Endothelial cell (in vitro differentiated cells): ENCODE data around the gene ABLIM2. TPM values are rescaled to one million over a fixed set of nuclear protein-coding genes. Genes with fewer than 3 reads are reported as not detected.

Experiments used
- DNase-seq: peaks from one replicate; pipeline ENCODE4 v3.0.0; 2021; ENCODE audit warnings: low spot score
- H3K27ac Mint-ChIP-seq: one replicate; pipeline ENCODE4 v1.8.0; 2021; ENCODE audit warnings: mixed read lengths, inconsistent platforms; ENCODE audit not compliant: unreplicated experiment
- H3K27me3 Mint-ChIP-seq: one replicate; pipeline ENCODE4 v1.8.0; 2021; ENCODE audit warnings: mild to moderate bottlenecking, moderate library complexity, mixed read lengths, inconsistent platforms; ENCODE audit not compliant: unreplicated experiment
- H3K36me3 Mint-ChIP-seq: one replicate; pipeline ENCODE4 v1.8.0; 2021; ENCODE audit warnings: mild to moderate bottlenecking, low read depth, mixed read lengths, inconsistent platforms; ENCODE audit not compliant: unreplicated experiment
- H3K4me1 Mint-ChIP-seq: one replicate; pipeline ENCODE4 v1.8.0; 2021; ENCODE audit warnings: mild to moderate bottlenecking, mixed read lengths, inconsistent platforms; ENCODE audit not compliant: unreplicated experiment
- H3K4me3 Mint-ChIP-seq: one replicate; pipeline ENCODE4 v1.8.0; 2021; ENCODE audit warnings: mild to moderate bottlenecking, mixed read lengths, inconsistent platforms; ENCODE audit not compliant: unreplicated experiment
- H3K9me3 Mint-ChIP-seq: one replicate; pipeline ENCODE4 v1.8.0; 2021; ENCODE audit warnings: mixed read lengths, inconsistent platforms; ENCODE audit not compliant: unreplicated experiment
- CTCF ChIP-seq: fragments of 200-600 bp; sonication (generic); IDR thresholded peaks from one replicate; pipeline ENCODE4 v1.5.0; 2021; ENCODE audit warnings: antibody characterized with exemption; ENCODE audit not compliant: unreplicated experiment
- total RNA-seq: library from RNA; stranded (reverse); fragmentation: NEBNext Ultra II Directional; extraction: Animal tissue kit (Norgen Biotek cat#: 25700); gene quantifications from one replicate; pipeline ENCODE4 v1.2.1, GENCODE V29; 2021; ENCODE audit not compliant: unreplicated experiment

The ABLIM2 gene
- total RNA-seq, 1 donor from 2014 or later, result 0.74 TPM

GRCh38 chr4:7956270-7956808 lies 202.3 kb downstream of the ABLIM2 start:
- no peak for DNase-seq
- no peaks in the 10 kb centered on the region for H3K9me3 Mint-ChIP-seq

GRCh38 chr4:7955393-7955792 lies 203.2 kb downstream of the ABLIM2 start:
- Mint-ChIP-seq H3K4me1 (no peaks in the 10 kb centered on the region), H3K9me3 (no peaks in the 10 kb centered on the region), H3K36me3 (no peaks in the 10 kb centered on the region), H3K27me3 (peaks cover 5% of the 10 kb centered on the region), H3K27ac (no peak overlapping the region), H3K4me3 (no peak overlapping the region)
- no peak for TF ChIP-seq CTCF
- DNase-seq, result no peak

More at GRCh38 chr4:7956270-7956808, 202.3 kb downstream of the ABLIM2 start:
- peaks cover 3% of the 10 kb centered on the region for H3K4me1 Mint-ChIP-seq
- no peak overlapping the region for H3K27ac Mint-ChIP-seq
- no peaks in the 10 kb centered on the region for H3K36me3 Mint-ChIP-seq
- no peak overlapping the region for H3K4me3 Mint-ChIP-seq
- TF ChIP-seq CTCF, result no peak
- peaks cover 3% of the 10 kb centered on the region for H3K27me3 Mint-ChIP-seq

GRCh38 chr4:7952615-7953014 lies 206.0 kb downstream of the ABLIM2 start:
- Mint-ChIP-seq H3K27me3 (peaks cover 11% of the 10 kb centered on the region), H3K36me3 (no peaks in the 10 kb centered on the region), H3K4me1 (no peaks in the 10 kb centered on the region), H3K4me3 (no peak overlapping the region), H3K9me3 (no peaks in the 10 kb centered on the region), H3K27ac (no peak overlapping the region)
- no peak for DNase-seq
- no peak for TF ChIP-seq CTCF

GRCh38 chr4:7950301-7951092 lies 208.1 kb downstream of the ABLIM2 start:
- Mint-ChIP-seq H3K27ac (no peak overlapping the region), H3K4me3 (no peak overlapping the region), H3K27me3 (peaks cover 11% of the 10 kb centered on the region), H3K4me1 (no peaks in the 10 kb centered on the region), H3K9me3 (no peaks in the 10 kb centered on the region), H3K36me3 (no peaks in the 10 kb centered on the region)
- DNase-seq, result no peak
- TF ChIP-seq CTCF, result no peak

- Mint-ChIP-seq H3K36me3 (no peaks in the 10 kb centered on the region), H3K9me3 (no peaks in the 10 kb centered on the region), H3K27me3 (peaks cover 9% of the 10 kb centered on the region), H3K27ac (no peak overlapping the region), H3K4me3 (no peak overlapping the region), H3K4me1 (no peaks in the 10 kb centered on the region)
- TF ChIP-seq CTCF, result no peak
- no peak for DNase-seq
Observed at GRCh38 chr4:7949759-7950158, 208.9 kb downstream of the ABLIM2 start.
